Testis (tissue), 2 donors: ENCODE measurements around the gene KDM1B.

Source experiments
- POLR2A ChIP-seq: fragments of 450-650 bp; IDR thresholded peaks from one replicate; pipeline ENCODE4 v1.6.1; 2017; ENCODE audit warnings: antibody characterized with exemption, mild to moderate bottlenecking, moderate library complexity
- TF ChIP-seq, protein P1 (sequence below), 3 experiments: fragments of 450-650 bp in 2 of 3; fragments of 200-600 bp in 1 of 3; sonication (generic) in 1 of 3; IDR thresholded peaks; one replicate each; pipeline ENCODE4 v1.5.1; 2016 to 2019; ENCODE audit warnings: antibody characterized with exemption in 3 of 3, mild to moderate bottlenecking in 2 of 3, moderate library complexity in 1 of 3

DNA sequence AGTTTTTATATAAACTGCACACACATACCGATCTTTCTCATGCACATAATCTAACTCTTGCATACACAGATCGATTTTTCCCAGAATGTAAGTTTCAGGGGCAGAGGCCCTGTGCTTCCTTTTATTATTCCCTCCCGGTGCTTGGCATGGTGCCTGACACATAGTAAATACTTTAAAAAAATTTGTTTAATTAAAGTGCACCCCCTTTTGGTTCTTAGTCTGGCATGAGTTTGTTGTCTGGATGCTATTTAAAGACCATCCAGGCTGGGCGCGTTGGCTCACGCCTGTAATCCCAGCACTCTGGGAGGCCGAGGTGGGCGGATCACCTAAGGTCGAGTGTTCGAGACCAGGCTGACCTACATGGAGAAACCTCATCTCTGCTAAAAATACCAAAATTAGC is 114.5 kb downstream of the KDM1B start:
- TF ChIP-seq, protein P1, sequence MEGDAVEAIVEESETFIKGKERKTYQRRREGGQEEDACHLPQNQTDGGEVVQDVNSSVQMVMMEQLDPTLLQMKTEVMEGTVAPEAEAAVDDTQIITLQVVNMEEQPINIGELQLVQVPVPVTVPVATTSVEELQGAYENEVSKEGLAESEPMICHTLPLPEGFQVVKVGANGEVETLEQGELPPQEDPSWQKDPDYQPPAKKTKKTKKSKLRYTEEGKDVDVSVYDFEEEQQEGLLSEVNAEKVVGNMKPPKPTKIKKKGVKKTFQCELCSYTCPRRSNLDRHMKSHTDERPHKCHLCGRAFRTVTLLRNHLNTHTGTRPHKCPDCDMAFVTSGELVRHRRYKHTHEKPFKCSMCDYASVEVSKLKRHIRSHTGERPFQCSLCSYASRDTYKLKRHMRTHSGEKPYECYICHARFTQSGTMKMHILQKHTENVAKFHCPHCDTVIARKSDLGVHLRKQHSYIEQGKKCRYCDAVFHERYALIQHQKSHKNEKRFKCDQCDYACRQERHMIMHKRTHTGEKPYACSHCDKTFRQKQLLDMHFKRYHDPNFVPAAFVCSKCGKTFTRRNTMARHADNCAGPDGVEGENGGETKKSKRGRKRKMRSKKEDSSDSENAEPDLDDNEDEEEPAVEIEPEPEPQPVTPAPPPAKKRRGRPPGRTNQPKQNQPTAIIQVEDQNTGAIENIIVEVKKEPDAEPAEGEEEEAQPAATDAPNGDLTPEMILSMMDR (IDR thresholded peaks at IDR 0.05) = no peak
- TF ChIP-seq POLR2A = no peak
